ENCODE data around the gene FOXA2. TPM values are rescaled to one million over a fixed set of nuclear protein-coding genes. Genes with fewer than 3 reads are reported as not detected.

The FOXA2 gene
- total and polyA plus RNA-seq, 2 of the 13 experiments (the other 11 are each of a cell fraction or from before 2014, with no cell fraction given): 8.8 to 12.2 TPM

DNA sequence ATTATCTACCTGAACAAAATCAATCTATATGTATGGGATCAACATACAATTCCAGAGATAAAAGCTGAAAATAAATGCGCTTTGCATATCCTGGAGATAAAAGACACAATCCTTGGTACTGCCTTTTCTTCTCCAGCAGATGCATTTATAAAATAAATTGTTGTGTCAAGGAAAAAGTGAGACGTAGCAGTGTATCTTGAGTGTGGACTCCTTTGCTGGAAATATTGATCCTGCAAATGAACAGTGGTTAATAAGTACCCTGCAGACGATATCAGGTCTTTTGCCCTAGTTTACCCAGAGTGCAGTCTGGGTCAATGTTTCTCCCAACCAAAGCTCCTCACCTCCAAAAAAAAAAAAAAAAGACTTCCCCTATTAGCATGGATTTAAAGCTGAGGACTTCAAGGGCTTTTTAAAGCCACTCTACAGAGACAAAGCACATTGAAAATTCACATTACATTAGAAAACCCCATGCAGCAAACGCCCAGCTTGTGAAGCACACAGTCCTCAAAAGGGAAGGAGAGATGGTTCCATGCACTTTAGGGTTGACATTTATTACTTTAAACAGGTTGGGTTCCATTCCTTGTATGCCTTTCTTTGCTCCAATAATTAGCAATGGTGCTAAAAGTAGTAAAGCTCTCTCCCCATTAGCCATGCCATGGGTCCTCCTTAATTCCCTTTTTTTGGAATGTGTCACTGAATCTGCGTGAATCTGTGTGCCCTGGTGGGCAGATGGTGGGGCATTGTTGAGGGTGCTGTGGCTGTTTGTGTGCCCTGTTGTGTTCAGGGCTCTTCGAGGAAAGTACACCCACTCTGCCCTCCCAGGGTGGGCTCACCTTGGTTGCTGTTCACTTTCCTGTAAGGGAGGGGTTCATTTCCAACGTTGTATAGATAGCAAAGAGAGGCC lies 21.1 kb downstream of the FOXA2 start (continued):
- TF ChIP-seq MTF1 (CRISPR knock-in tag; IDR thresholded peaks at IDR 0.05): no peak
- TF ChIP-seq TOPORS (CRISPR knock-in tag; IDR thresholded peaks at IDR 0.05): peak; percentile 37; the same call in 1 of the 2 replicates
- TF ChIP-seq, protein P1, sequence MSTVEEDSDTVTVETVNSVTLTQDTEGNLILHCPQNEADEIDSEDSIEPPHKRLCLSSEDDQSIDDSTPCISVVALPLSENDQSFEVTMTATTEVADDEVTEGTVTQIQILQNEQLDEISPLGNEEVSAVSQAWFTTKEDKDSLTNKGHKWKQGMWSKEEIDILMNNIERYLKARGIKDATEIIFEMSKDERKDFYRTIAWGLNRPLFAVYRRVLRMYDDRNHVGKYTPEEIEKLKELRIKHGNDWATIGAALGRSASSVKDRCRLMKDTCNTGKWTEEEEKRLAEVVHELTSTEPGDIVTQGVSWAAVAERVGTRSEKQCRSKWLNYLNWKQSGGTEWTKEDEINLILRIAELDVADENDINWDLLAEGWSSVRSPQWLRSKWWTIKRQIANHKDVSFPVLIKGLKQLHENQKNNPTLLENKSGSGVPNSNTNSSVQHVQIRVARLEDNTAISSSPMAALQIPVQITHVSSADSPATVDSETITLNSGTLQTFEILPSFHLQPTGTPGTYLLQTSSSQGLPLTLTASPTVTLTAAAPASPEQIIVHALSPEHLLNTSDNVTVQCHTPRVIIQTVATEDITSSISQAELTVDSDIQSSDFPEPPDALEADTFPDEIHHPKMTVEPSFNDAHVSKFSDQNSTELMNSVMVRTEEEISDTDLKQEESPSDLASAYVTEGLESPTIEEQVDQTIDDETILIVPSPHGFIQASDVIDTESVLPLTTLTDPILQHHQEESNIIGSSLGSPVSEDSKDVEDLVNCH (CRISPR knock-in tag; IDR thresholded peaks at IDR 0.05): no peak
- TF ChIP-seq ZNF766 (CRISPR knock-in tag; IDR thresholded peaks at IDR 0.05; ENCODE audit: borderline replicate concordance): no peak
- no peak for TF ChIP-seq ZFP82 (CRISPR knock-in tag; IDR thresholded peaks at IDR 0.05; ENCODE audit: borderline replicate concordance)
- no peak for TF ChIP-seq SKI (IDR thresholded peaks at IDR 0.05; ENCODE audit: partially characterized antibody)
- no peak for TF ChIP-seq ZNF138 (CRISPR knock-in tag; IDR thresholded peaks at IDR 0.05; ENCODE audit: low read depth)
- no peak for TF ChIP-seq THAP9 (CRISPR knock-in tag; IDR thresholded peaks at IDR 0.05; ENCODE audit: borderline replicate concordance)
- peak; percentile 33; the same call in 1 of the 2 replicates for TF ChIP-seq ISL2 (CRISPR knock-in tag; IDR thresholded peaks at IDR 0.05)
- TF ChIP-seq AHDC1 (CRISPR knock-in tag; IDR thresholded peaks at IDR 0.05; ENCODE audit: borderline replicate concordance): peak; percentile 50; the same call in 1 of the 2 replicates
- no peak for TF ChIP-seq ZNF512B (CRISPR knock-in tag; IDR thresholded peaks at IDR 0.05; ENCODE audit: borderline replicate concordance)
- no peak for TF ChIP-seq KLF11 (CRISPR knock-in tag; IDR thresholded peaks at IDR 0.05)
- TF ChIP-seq ZBTB7B (CRISPR knock-in tag; IDR thresholded peaks at IDR 0.05): 0 out of 2 replicates have a peak, but pooled peaks have one; percentile 50
